GM12873 (cell line): ENCODE results near the gene KRTAP22-1.

ENCODE experiments used
- TF ChIP-seq, protein P1 (sequence below): IDR thresholded peaks from 2 replicates; pipeline ENCODE4 v1.5.1; 2012; ENCODE audit warnings: low read depth, mild to moderate bottlenecking, moderate library complexity, low read length, control low read depth; ENCODE audit not compliant: insufficient read depth; ENCODE audit errors: missing control alignments

The KRTAP22-1 gene

GRCh38 chr21:30600787-30601186, at the start of gene KRTAP22-1:
Gene KRTAP22-1, plus strand, starts transcription at chr21:30601087.
- TF ChIP-seq, protein P1, sequence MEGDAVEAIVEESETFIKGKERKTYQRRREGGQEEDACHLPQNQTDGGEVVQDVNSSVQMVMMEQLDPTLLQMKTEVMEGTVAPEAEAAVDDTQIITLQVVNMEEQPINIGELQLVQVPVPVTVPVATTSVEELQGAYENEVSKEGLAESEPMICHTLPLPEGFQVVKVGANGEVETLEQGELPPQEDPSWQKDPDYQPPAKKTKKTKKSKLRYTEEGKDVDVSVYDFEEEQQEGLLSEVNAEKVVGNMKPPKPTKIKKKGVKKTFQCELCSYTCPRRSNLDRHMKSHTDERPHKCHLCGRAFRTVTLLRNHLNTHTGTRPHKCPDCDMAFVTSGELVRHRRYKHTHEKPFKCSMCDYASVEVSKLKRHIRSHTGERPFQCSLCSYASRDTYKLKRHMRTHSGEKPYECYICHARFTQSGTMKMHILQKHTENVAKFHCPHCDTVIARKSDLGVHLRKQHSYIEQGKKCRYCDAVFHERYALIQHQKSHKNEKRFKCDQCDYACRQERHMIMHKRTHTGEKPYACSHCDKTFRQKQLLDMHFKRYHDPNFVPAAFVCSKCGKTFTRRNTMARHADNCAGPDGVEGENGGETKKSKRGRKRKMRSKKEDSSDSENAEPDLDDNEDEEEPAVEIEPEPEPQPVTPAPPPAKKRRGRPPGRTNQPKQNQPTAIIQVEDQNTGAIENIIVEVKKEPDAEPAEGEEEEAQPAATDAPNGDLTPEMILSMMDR = no peak

DNA sequence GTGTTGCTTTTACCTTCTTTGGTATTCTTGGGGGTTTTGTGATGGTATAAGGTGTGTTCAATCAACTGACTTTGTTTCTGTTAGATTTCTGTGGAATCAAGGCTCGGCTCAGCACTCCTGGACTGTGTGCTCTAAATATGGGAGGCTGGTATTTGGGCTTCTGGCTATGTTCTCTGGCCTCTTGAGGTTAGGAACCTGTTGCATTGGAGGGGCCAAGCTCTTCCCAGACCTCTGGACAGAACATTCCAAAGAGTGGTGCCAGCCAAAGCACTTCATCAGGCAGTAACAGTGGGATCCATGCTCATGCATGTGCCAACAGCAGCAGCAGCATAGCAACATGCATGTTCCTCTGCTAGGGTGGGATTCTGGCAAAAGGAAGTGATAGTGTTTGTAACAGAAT, 48.1 kb upstream of the KRTAP22-1 start:
- TF ChIP-seq, protein P1 = no peak

GRCh38 chr21:30555095-30555494, 45.8 kb upstream of the KRTAP22-1 start:
- TF ChIP-seq, protein P1 = no peak

GRCh38 chr21:30561264-30561895, 39.5 kb upstream of the KRTAP22-1 start, which contains the start of gene KRTAP19-7:
Gene KRTAP19-7, minus strand, starts transcription at chr21:30561314. Its CDS starts 25 bp downstream, at chr21:30561289.
- TF ChIP-seq, protein P1 = no peak

GRCh38 chr21:30561957-30562356, 38.9 kb upstream of the KRTAP22-1 start:
- TF ChIP-seq, protein P1 = no peak

GRCh38 chr21:30563072-30563471, 37.8 kb upstream of the KRTAP22-1 start:
- TF ChIP-seq, protein P1 = no peak

- TF ChIP-seq, protein P1 = no peak
Observed at GRCh38 chr21:30563630-30564029, 37.3 kb upstream of the KRTAP22-1 start.
